PC-3 (cell line): ENCODE results near the gene PCSK5. TPM values are rescaled to one million over a fixed set of nuclear protein-coding genes. Genes with fewer than 3 reads are reported as not detected.

Source experiments
- ATAC-seq: fragments of 200-7000 bp; cut with Tn5 transposase; 2 replicates; pipeline ENCODE4 v1.9.1; 2020; ENCODE audit warnings: mild to moderate bottlenecking, moderate library complexity
- BruUV-seq: library from RNA; stranded (reverse); fragments of 400-500 nt; replicated peaks from 2 replicates; lab custom pipeline; 2021; lab: Mats Ljungman, UMichigan
- CTCF ChIA-PET: fragments of 300-600 bp; sonication (Branson Sonifier 250); formaldehyde crosslinking; loops from one replicate; lab custom pipeline; 2022; ENCODE audit warnings: antibody characterized with exemption; lab: Charles Lee
- POLR2A ChIA-PET: fragments of 300-600 bp; sonication (Branson Sonifier 250); formaldehyde crosslinking; loops from one replicate; lab custom pipeline; 2022; ENCODE audit warnings: antibody characterized with exemption; ENCODE audit not compliant: unreplicated experiment; lab: Charles Lee
- DNase-seq: peaks from one replicate; pipeline ENCODE4 v3.0.0-alpha.2; 2015
- H2AFZ ChIP-seq: fragments of 300-600 bp; sonication (generic); 2 replicates; pipeline ENCODE4 v1.6.0; 2016; ENCODE audit warnings: antibody characterized with exemption, low read length
- H3F3A ChIP-seq: fragments of 300-600 bp; sonication (generic); one replicate; pipeline ENCODE4 v1.6.0; 2017; ENCODE audit warnings: antibody characterized with exemption, low read length, control low read depth, mild to moderate bottlenecking; ENCODE audit not compliant: unreplicated experiment
- H3K27ac ChIP-seq: fragments of 300-600 bp; sonication (generic); 2 replicates; pipeline ENCODE4 v1.5.1; 2016; ENCODE audit warnings: mild to moderate bottlenecking, low read length
- H3K27me3 ChIP-seq: fragments of 300-600 bp; sonication (generic); 2 replicates; pipeline ENCODE4 v1.6.1; 2016; ENCODE audit warnings: low read length, mixed read lengths
- H3K36me3 ChIP-seq: fragments of 300-600 bp; sonication (generic); 2 replicates; pipeline ENCODE4 v1.6.1; 2016; ENCODE audit warnings: low read depth, mixed run types, low read length, mixed read lengths
- H3K4me1 ChIP-seq: fragments of 300-600 bp; sonication (generic); 2 replicates; pipeline ENCODE4 v1.5.1; 2016; ENCODE audit warnings: low read length; ENCODE audit not compliant: insufficient read depth
- H3K4me2 ChIP-seq: fragments of 300-600 bp; sonication (generic); 2 replicates; pipeline ENCODE4 v1.6.0; 2016; ENCODE audit warnings: low read length
- H3K4me3 ChIP-seq: fragments of 300-600 bp; sonication (generic); 2 replicates; pipeline ENCODE4 v1.5.1; 2016; ENCODE audit warnings: mild to moderate bottlenecking, low read length, mixed read lengths
- H3K79me2 ChIP-seq: fragments of 300-600 bp; sonication (generic); 2 replicates; pipeline ENCODE4 v1.6.1; 2017; ENCODE audit warnings: low read length, mixed read lengths
- H3K9ac ChIP-seq: fragments of 300-600 bp; sonication (generic); 2 replicates; pipeline ENCODE4 v1.6.0; 2016; ENCODE audit warnings: mild to moderate bottlenecking, low read length
- H3K9me2 ChIP-seq: fragments of 300-600 bp; sonication (generic); replicated peaks from 2 replicates; pipeline ENCODE4 v1.6.1; 2016; ENCODE audit warnings: mixed run types, low read length, mixed read lengths
- H3K9me3 ChIP-seq: fragments of 300-600 bp; sonication (generic); 2 replicates; pipeline ENCODE4 v1.6.1; 2016; ENCODE audit warnings: low read length, mixed read lengths
- H4K20me1 ChIP-seq: fragments of 300-600 bp; sonication (generic); 2 replicates; pipeline ENCODE4 v1.6.1; 2016; ENCODE audit warnings: low read length, mixed read lengths
- CTCF ChIP-seq: fragments of 300-600 bp; sonication (generic); conservative IDR thresholded peaks from 2 replicates; pipeline ENCODE4 v1.5.1; 2017; ENCODE audit warnings: antibody characterized with exemption, low read depth, mild to moderate bottlenecking, low read length
- EZH2 ChIP-seq: fragments of 300-600 bp; sonication (generic); IDR thresholded peaks from one replicate; pipeline ENCODE4 v1.6.1; 2017; ENCODE audit warnings: antibody characterized with exemption, mild to moderate bottlenecking, low read length; ENCODE audit not compliant: unreplicated experiment
- EZH2phosphoT487 ChIP-seq: fragments of 300-600 bp; sonication (generic); IDR thresholded peaks from 2 replicates; pipeline ENCODE4 v1.6.1; 2018; ENCODE audit warnings: mild to moderate bottlenecking, antibody characterized with exemption, low read length, borderline replicate concordance
- intact Hi-C: fragments of 100-400 bp; cut with micrococcal nuclease; formaldehyde crosslinking; loops from 2 replicates; pipeline ENCODE4 v1.9.0; 2023
- total RNA-seq: library from RNA; depleted of rRNA; stranded (reverse); fragments of >200 nt; gene quantifications from 2 replicates; pipeline ENCODE4 v1.2.3, GENCODE V29; 2014

Gene PCSK5
- total RNA-seq, 1 experiment from 2014 or later, result not detected

- Histone ChIP-seq H3K4me3 (no peak overlapping the region), H2AFZ (no peak overlapping the region), H4K20me1 (no peaks in the 10 kb centered on the region), H3F3A (no peaks in the 10 kb centered on the region), H3K4me1 (no peaks in the 10 kb centered on the region), H3K9me2 (no peaks in the 10 kb centered on the region), H3K9ac (no peak overlapping the region), H3K4me2 (no peak overlapping the region), H3K36me3 (no peaks in the 10 kb centered on the region), H3K27me3 (no peaks in the 10 kb centered on the region), H3K9me3 (no peaks in the 10 kb centered on the region), H3K79me2 (no peaks in the 10 kb centered on the region), H3K27ac (no peak overlapping the region)
- TF ChIP-seq EZH2 (no peak), EZH2phosphoT487 (no peak), CTCF (no peak)
- ATAC-seq (no peak), DNase-seq (no peak)
- POLR2A ChIA-PET, result no interaction called here
- BruUV-seq, result no TSS peak
- intact Hi-C loops, result no loop called here
- CTCF ChIA-PET, result no interaction called here
These were observed 463.7 kb downstream of the PCSK5 start for GRCh38 chr9:76354221-76354620.

GRCh38 chr9:76355886-76356285, 465.4 kb downstream of the PCSK5 start:
- Histone ChIP-seq H3K4me1 (no peaks in the 10 kb centered on the region), H3K27me3 (no peaks in the 10 kb centered on the region), H3K9me2 (no peaks in the 10 kb centered on the region), H3F3A (no peaks in the 10 kb centered on the region), H2AFZ (no peak overlapping the region), H3K4me2 (no peak overlapping the region), H3K9ac (no peak overlapping the region), H3K36me3 (no peaks in the 10 kb centered on the region), H3K9me3 (no peaks in the 10 kb centered on the region), H3K27ac (no peak overlapping the region), H4K20me1 (no peaks in the 10 kb centered on the region), H3K4me3 (no peak overlapping the region), H3K79me2 (no peaks in the 10 kb centered on the region)
- POLR2A ChIA-PET, result no interaction called here
- TF ChIP-seq CTCF (no peak), EZH2 (no peak), EZH2phosphoT487 (no peak)
- ATAC-seq, result no peak
- intact Hi-C loops, result no loop called here
- DNase-seq, result no peak
- no TSS peak for BruUV-seq
- CTCF ChIA-PET, result no interaction called here

GRCh38 chr9:76357555-76357954, 467.1 kb downstream of the PCSK5 start:
- ChIA-PET POLR2A (no interaction called here), CTCF (no interaction called here)
- Histone ChIP-seq H3K9me2 (no peaks in the 10 kb centered on the region), H3K27ac (no peak overlapping the region), H4K20me1 (no peaks in the 10 kb centered on the region), H3K4me2 (no peak overlapping the region), H3K9me3 (no peaks in the 10 kb centered on the region), H3K27me3 (no peaks in the 10 kb centered on the region), H3K36me3 (no peaks in the 10 kb centered on the region), H3K4me1 (no peaks in the 10 kb centered on the region), H3F3A (no peaks in the 10 kb centered on the region), H3K9ac (no peak overlapping the region), H3K79me2 (no peaks in the 10 kb centered on the region), H2AFZ (no peak overlapping the region), H3K4me3 (no peak overlapping the region)
- intact Hi-C loops, result no loop called here
- TF ChIP-seq EZH2phosphoT487 (no peak), EZH2 (no peak), CTCF (no peak)
- DNase-seq (no peak), ATAC-seq (no peak)
- BruUV-seq, result no TSS peak
